Upper lobe of left lung (tissue), 4 donors: ENCODE results near the gene FBXL15.

Experiments
- POLR2A ChIP-seq, 4 donors: fragments of 450-650 bp; IDR thresholded peaks; one replicate each; pipeline ENCODE4 v1.5.1; 2016 to 2017; ENCODE audit warnings: antibody characterized with exemption in 4 of 4, mild to moderate bottlenecking in 2 of 4
- POLR2AphosphoS5 ChIP-seq, 2 donors: sonication (generic); formaldehyde crosslinking; IDR thresholded peaks; one replicate each; pipeline ENCODE4 v1.5.1; 2017; ENCODE audit warnings: antibody characterized with exemption in 2 of 2
- TF ChIP-seq, protein P1 (sequence below), 6 experiments: fragments of 450-650 bp in 4 of 6; fragments of 200-600 bp in 2 of 6; sonication (generic) in 2 of 6; IDR thresholded peaks; one replicate each; pipeline ENCODE4 v1.5.1; 2016 to 2019; ENCODE audit warnings: antibody characterized with exemption in 6 of 6

DNA sequence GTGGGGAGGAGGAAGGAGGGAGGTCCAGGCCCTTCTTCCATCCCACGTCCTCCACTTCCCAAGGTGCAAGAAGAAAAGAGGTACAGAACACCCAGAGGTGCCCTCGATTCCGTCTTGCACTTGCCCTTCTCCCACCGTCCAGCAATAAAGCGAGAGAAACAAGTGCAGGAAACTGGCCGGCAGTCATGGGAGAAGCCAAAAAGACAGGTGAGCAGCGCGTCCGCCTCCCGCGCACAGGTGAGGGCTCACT lies 29.4 kb downstream of the FBXL15 start:
- TF ChIP-seq POLR2A (IDR thresholded peaks at IDR 0.05) = no peak
- no peak for TF ChIP-seq POLR2AphosphoS5 (IDR thresholded peaks at IDR 0.05)
- TF ChIP-seq, protein P1, sequence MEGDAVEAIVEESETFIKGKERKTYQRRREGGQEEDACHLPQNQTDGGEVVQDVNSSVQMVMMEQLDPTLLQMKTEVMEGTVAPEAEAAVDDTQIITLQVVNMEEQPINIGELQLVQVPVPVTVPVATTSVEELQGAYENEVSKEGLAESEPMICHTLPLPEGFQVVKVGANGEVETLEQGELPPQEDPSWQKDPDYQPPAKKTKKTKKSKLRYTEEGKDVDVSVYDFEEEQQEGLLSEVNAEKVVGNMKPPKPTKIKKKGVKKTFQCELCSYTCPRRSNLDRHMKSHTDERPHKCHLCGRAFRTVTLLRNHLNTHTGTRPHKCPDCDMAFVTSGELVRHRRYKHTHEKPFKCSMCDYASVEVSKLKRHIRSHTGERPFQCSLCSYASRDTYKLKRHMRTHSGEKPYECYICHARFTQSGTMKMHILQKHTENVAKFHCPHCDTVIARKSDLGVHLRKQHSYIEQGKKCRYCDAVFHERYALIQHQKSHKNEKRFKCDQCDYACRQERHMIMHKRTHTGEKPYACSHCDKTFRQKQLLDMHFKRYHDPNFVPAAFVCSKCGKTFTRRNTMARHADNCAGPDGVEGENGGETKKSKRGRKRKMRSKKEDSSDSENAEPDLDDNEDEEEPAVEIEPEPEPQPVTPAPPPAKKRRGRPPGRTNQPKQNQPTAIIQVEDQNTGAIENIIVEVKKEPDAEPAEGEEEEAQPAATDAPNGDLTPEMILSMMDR (IDR thresholded peaks at IDR 0.05) = no peak
